Measurements from ENCODE around the gene COL19A1. TPM values are rescaled to one million over a fixed set of nuclear protein-coding genes. Genes with fewer than 3 reads are reported as not detected.

The COL19A1 gene
- total RNA-seq, 3 donors from 2014 or later: 0.15 to 0.66 TPM; not detected in 1

DNA sequence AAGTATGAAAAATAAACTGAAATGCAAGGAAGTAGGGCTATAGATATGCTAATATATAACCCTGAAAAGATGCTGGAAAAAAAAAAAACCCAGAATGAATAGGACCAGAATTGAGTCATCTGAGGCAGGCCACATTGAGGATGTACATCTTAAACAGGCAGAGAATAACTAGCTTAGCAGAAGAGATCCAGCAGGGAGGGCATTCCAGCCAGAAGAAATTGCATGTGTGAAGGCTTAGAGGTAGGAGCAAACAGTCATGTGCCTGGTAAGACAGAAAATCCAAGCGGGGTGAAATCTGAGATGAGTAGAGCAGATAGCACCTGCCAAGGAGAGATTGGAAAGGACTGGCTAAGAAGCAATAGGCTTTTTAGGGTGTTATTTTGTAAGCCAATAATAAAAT, 2.6 kb downstream of the COL19A1 start:
- H3K36me3 ChIP-seq: no peaks in the 10 kb centered on the region
- no peaks in the 10 kb centered on the region for H3K4me1 ChIP-seq
- H3K9me3 ChIP-seq: no peaks in the 10 kb centered on the region
- TF ChIP-seq CTCF (IDR thresholded peaks at IDR 0.05) (no peak), POLR2A (IDR thresholded peaks at IDR 0.05) (no peak), POLR2AphosphoS5 (IDR thresholded peaks at IDR 0.05) (no peak)
- no peak overlapping the region for H3K4me3 ChIP-seq
- intact Hi-C loops (cut with DNase I; ENCODE audit: low total_unique reads): no loop called here
- no peaks in the 10 kb centered on the region for H3K27me3 ChIP-seq
- no peak for DNase-seq (ENCODE audit: low spot score in 2 of 2)
- no peak overlapping the region for H3K27ac ChIP-seq

DNA sequence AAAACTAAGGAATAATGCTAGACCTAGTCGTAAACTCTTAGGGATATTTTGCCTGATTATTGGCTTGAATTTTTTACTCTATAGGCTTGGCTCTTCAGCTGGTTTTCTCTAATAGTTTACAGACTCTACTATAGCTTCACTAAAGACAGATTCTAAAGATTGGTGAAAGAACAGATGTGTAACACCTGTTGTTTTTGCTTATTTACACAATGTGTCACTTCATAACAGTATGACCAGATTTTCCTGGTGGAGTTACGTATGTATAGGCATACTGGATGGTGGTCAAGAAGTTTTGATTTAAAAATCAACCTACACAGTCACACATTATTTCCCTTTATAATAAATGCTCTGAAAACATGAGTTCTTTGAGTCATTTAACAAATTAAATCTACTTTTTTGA, 4.8 kb downstream of the COL19A1 start:
- DNase-seq (ENCODE audit: low spot score in 2 of 2): no peak
- TF ChIP-seq POLR2A (IDR thresholded peaks at IDR 0.05) (no peak), CTCF (IDR thresholded peaks at IDR 0.05) (no peak), POLR2AphosphoS5 (IDR thresholded peaks at IDR 0.05) (no peak)
- H3K4me3 ChIP-seq: no peak overlapping the region
- intact Hi-C loops (cut with DNase I; ENCODE audit: low total_unique reads): no loop called here
- no peaks in the 10 kb centered on the region for H3K27me3 ChIP-seq
- no peak overlapping the region for H3K27ac ChIP-seq
- no peaks in the 10 kb centered on the region for H3K4me1 ChIP-seq
- H3K9me3 ChIP-seq: no peaks in the 10 kb centered on the region
- H3K36me3 ChIP-seq: no peaks in the 10 kb centered on the region

- no peaks in the 10 kb centered on the region for H3K4me1 ChIP-seq
- intact Hi-C loops (cut with DNase I; ENCODE audit: low total_unique reads): no loop called here
- no peaks in the 10 kb centered on the region for H3K9me3 ChIP-seq
- no peaks in the 10 kb centered on the region for H3K36me3 ChIP-seq
- TF ChIP-seq POLR2AphosphoS5 (IDR thresholded peaks at IDR 0.05) (no peak), CTCF (IDR thresholded peaks at IDR 0.05) (no peak), POLR2A (IDR thresholded peaks at IDR 0.05) (no peak)
- no peak for DNase-seq (ENCODE audit: low spot score in 2 of 2)
- no peaks in the 10 kb centered on the region for H3K27me3 ChIP-seq
- no peak overlapping the region for H3K27ac ChIP-seq
- H3K4me3 ChIP-seq: no peak overlapping the region
Observed at GRCh38 chr6:69873291-69873690, 6.9 kb downstream of the COL19A1 start.

GRCh38 chr6:69875715-69876114, 9.4 kb downstream of the COL19A1 start:
- Histone ChIP-seq H3K4me1 (no peaks in the 10 kb centered on the region), H3K4me3 (no peak overlapping the region), H3K27ac (no peak overlapping the region), H3K9me3 (no peaks in the 10 kb centered on the region), H3K36me3 (no peaks in the 10 kb centered on the region), H3K27me3 (no peaks in the 10 kb centered on the region)
- no peak for DNase-seq (ENCODE audit: low spot score in 2 of 2)
- TF ChIP-seq POLR2A (IDR thresholded peaks at IDR 0.05) (no peak), CTCF (IDR thresholded peaks at IDR 0.05) (no peak), POLR2AphosphoS5 (IDR thresholded peaks at IDR 0.05) (no peak)
- intact Hi-C loops (cut with DNase I; ENCODE audit: low total_unique reads): no loop called here

DNA sequence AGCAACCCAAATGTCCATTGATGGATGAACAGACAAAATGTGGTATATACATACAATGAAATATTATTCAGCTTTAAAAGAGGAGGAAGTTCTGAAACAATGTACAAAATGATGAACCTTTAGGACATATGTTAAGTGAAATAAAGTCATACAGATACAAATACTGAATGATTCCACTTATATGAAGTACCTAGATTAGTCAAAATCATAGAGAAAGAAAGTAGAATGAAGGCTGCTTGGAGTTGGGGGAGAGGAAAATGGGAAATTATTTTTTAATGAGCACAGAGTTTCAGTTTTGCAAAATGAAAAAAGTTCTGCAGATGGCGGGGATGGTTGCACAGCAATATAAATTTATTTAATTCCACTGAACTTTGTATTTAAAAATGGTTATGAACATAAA, 12.4 kb downstream of the COL19A1 start:
- intact Hi-C loops (cut with DNase I; ENCODE audit: low total_unique reads): no loop called here
- no peaks in the 10 kb centered on the region for H3K27me3 ChIP-seq
- no peak overlapping the region for H3K27ac ChIP-seq
- H3K4me3 ChIP-seq: no peak overlapping the region
- no peaks in the 10 kb centered on the region for H3K4me1 ChIP-seq
- DNase-seq (ENCODE audit: low spot score in 2 of 2): no peak
- no peaks in the 10 kb centered on the region for H3K9me3 ChIP-seq
- no peak for TF ChIP-seq POLR2AphosphoS5 (IDR thresholded peaks at IDR 0.05)
- no peak for TF ChIP-seq POLR2A (IDR thresholded peaks at IDR 0.05)
- no peak for TF ChIP-seq CTCF (IDR thresholded peaks at IDR 0.05)
- H3K36me3 ChIP-seq: no peaks in the 10 kb centered on the region

Data from breast epithelium (tissue), 4 donors.